H7 (cell line): ENCODE results near the gene NUDT4B. TPM values are rescaled to one million over a fixed set of nuclear protein-coding genes. Genes with fewer than 3 reads are reported as not detected.
"Not testable (repeated sequence)": the region's sequence is repeated elsewhere in the genome, so short reads cannot be mapped to it uniquely, and the experiment has no call there.

Source experiments
- DNase-seq: peaks from one replicate; pipeline ENCODE4 v3.0.0; 2012
- H3K27me3 ChIP-seq: 2 replicates; pipeline ENCODE4 v1.6.0; 2011; ENCODE audit warnings: mild to moderate bottlenecking, low read length; ENCODE audit not compliant: control insufficient read depth, insufficient read depth
- H3K36me3 ChIP-seq: replicated peaks from 2 replicates; pipeline ENCODE4 v1.5.1; 2011; ENCODE audit warnings: low read length; ENCODE audit not compliant: control insufficient read depth, insufficient read depth
- H3K4me3 ChIP-seq: 2 replicates; pipeline ENCODE4 v1.5.1; 2011; ENCODE audit warnings: low read depth, mild to moderate bottlenecking, control low read depth, low read length, moderate library complexity; ENCODE audit not compliant: insufficient read depth
- total RNA-seq: library from RNA; depleted of rRNA; stranded (reverse); fragments of >200 nt; shearing (Covaris generic); gene quantifications from 2 replicates; pipeline ENCODE4 v1.2.3, GENCODE V29; 2014

The NUDT4B gene
- total RNA-seq, 1 experiment from 2014 or later: 35.4 TPM

DNA sequence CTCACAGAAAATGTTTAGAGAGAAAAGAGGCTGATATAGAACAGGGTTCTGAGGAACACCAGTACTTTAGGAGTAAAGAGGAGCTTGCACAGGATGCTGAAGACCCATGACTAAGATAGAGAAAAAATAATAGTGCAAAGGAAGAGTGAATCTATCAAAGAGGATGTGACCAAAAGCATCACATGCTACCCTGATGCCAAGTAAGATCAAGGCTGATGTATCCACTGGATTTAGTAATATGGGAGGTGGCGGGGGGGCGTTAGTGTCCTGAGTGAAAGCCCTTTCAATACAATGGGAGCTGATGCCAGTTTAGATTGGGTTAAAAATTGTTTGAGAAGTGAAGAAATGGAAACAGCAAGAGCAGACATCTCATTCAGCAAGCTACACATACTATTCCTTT, 11.2 kb downstream of the NUDT4B start:
- H3K36me3 ChIP-seq, H3K27me3 ChIP-seq, H3K4me3 ChIP-seq, DNase-seq: not testable (repeated sequence)

GRCh38 chr1:148760206-148760605, 11.6 kb downstream of the NUDT4B start:
- not testable (repeated sequence) for H3K27me3 ChIP-seq, H3K36me3 ChIP-seq, H3K4me3 ChIP-seq, DNase-seq

DNA sequence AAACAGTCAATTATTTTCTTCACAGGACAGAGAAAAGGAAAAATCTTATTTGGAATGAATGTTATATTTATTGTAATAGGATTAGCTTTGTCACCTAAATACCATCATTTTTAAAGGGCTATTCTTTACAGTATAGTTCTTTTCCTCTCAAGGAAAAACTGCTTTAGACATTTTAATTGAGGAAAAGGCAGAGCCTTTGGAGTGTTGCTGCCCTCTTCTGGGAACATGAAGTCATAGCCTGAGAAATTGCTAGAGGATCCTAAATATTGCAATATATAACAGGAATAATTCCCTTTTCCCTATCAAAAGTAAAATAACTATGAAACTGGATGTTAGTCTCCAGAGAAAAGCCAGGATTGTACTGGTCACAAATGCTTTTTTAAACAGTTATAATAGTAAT, 12.8 kb downstream of the NUDT4B start:
- H3K36me3 ChIP-seq, DNase-seq, H3K27me3 ChIP-seq, H3K4me3 ChIP-seq: not testable (repeated sequence)

DNA sequence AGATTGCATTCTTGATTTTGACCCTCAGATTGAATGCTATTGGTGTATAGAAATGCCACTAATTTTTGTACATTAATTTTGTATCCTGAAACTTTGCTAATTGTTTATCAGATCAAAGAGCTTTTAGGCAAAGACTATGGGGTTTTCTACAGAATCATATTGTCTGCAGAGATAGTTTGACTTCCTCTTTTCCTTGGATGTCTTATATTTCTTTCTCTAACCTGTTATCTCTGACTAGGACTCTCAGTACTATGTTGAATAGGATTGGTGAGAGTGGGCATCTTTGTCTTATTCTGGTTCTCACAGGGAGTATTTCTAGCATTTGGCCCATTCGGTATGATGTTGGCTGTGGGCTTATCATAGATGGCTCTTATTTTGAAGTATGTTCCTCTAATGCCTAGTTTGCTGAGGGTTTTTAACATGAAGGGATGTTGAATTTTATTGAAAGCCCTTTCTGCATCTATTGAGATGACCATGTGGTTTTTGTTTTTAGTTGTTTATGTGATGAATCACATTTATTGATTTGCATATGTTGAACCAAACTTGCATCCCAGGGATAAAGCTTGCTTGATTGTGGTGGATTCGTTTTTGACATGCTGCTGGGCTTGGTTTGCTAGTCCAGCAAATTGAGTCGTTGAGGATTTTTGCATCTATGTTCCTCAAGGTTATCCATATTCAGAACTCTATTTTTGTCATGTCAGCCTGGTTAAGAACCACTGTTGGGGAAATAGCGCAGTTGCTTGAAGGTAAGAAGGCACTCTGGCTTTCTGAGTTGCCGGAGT, 16.9 kb downstream of the NUDT4B start:
- not testable (repeated sequence) for DNase-seq

DNA sequence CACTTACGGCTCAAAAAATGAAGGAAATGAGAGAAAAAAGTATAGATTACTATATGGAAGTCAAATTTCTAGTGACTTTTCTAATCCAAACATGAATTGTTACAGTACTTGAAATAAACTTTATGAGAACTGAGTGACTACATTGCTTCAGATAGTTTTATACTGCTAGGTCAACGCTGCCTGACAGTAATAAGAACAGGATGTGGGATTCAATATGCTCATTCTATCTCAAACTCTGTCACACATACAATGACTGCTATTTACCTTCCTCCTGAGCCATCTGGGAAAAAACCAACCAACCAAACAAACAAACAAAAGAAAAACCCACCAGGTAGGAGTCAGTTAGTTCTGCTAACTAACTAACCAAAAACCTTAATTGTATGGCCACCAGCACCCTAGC, 20.0 kb downstream of the NUDT4B start:
- DNase-seq, H3K36me3 ChIP-seq, H3K27me3 ChIP-seq, H3K4me3 ChIP-seq: not testable (repeated sequence)

More for the DNA sequence above, 16.9 kb downstream of the NUDT4B start:
- not testable (repeated sequence) for H3K4me3 ChIP-seq, H3K27me3 ChIP-seq, H3K36me3 ChIP-seq

- not testable (repeated sequence) for H3K4me3 ChIP-seq, H3K36me3 ChIP-seq, DNase-seq, H3K27me3 ChIP-seq
Measured at GRCh38 chr1:148769495-148769894, 20.9 kb downstream of the NUDT4B start.

DNA sequence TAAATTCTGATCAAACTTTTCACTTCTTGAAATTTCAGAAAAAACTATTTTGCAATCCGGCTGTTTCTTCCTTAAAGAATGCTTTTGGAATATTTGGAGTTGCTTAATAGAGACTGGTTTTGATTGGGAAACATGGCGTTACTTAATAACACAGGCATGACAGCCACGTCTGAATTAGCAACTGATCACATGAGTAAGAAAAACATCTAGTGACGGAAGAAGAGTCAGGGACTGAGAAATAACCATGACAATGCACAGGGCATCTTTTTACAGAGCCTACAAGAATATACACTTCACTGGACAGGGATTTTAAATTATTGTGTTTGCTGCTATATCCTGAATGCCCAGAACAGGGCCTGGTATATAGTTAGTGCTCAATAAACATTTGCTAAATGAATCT, 25.1 kb downstream of the NUDT4B start:
- H3K27me3 ChIP-seq, H3K36me3 ChIP-seq, DNase-seq, H3K4me3 ChIP-seq: not testable (repeated sequence)

- not testable (repeated sequence) for H3K27me3 ChIP-seq, H3K4me3 ChIP-seq, DNase-seq, H3K36me3 ChIP-seq
Measured at GRCh38 chr1:148774102-148774501, 25.5 kb downstream of the NUDT4B start.

- not testable (repeated sequence) for DNase-seq, H3K4me3 ChIP-seq, H3K36me3 ChIP-seq, H3K27me3 ChIP-seq
Measured at GRCh38 chr1:148775263-148775662, 26.7 kb downstream of the NUDT4B start.

DNA sequence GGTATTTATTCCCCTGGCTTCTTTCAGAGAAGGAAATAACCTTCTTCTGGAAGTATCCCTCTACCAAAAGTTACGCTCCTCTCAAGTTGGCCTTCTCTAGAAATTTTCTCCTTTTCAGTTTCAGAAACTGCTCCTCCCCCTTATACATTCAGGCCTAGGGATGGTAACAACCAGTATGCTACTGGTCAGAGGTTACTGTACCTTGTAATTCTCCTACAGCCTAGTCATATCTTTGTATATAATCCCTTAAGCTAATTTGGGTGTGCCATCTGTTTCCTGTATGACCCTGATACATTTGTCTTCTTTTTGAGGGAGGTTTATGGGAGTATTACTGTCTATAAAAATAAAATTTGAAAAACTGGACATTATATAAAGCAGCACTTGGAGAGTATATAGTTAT, 29.1 kb downstream of the NUDT4B start:
- not testable (repeated sequence) for H3K36me3 ChIP-seq, H3K4me3 ChIP-seq, H3K27me3 ChIP-seq, DNase-seq

- H3K36me3 ChIP-seq, DNase-seq, H3K4me3 ChIP-seq, H3K27me3 ChIP-seq: not testable (repeated sequence)
Measured at GRCh38 chr1:148780404-148780803, 31.8 kb downstream of the NUDT4B start.

DNA sequence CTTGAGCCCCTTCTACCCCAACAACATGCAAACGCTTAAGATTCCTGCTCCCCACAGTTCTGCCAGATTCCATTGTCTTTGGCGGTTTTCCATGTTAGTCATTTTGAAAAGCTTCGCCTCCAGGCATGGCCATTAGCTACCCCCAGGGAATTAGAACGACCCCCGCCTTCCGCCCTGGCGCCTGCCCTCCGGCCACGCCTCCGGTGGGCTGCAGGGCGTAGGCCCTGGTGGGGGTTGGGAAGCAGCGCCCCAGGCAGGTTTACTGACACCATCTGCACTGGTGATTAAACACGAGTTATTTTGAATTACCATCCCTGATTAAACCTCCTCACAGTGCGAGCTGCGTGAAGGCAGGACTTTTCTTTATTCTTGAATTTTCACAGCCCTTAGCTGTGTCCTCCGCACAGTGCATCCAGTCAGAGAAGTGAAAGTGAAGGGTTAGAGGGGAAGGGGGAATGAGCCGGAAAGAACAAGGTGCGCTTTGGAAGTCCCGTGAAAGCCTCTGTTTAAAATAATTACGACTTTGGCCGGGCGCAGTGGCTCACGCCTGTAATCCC, 43.0 kb downstream of the NUDT4B start:
- H3K36me3 ChIP-seq, DNase-seq: not testable (repeated sequence)

GRCh38 chr1:148793762-148794332, 45.3 kb downstream of the NUDT4B start:
- H3K4me3 ChIP-seq, DNase-seq, H3K36me3 ChIP-seq, H3K27me3 ChIP-seq: not testable (repeated sequence)

More for the DNA sequence above, 43.0 kb downstream of the NUDT4B start:
- not testable (repeated sequence) for H3K27me3 ChIP-seq, H3K4me3 ChIP-seq
